Cardiac muscle cell (in vitro differentiated cells and primary cell): ENCODE measurements around the gene FHIT. TPM values are rescaled to one million over a fixed set of nuclear protein-coding genes. Genes with fewer than 3 reads are reported as not detected.

Experiments used
- DNase-seq, 2 donors: peaks; one replicate each; pipeline versions ENCODE4 v3.0.0 to v3.0.0-alpha.2; 2010 to 2017; ENCODE audit warnings: low read depth in 1 of 2, low spot score in 1 of 2
- H3K27ac ChIP-seq: fragments of 200-600 bp; sonication (generic); 2 replicates; pipeline ENCODE4 v1.5.1; 2016
- H3K27me3 ChIP-seq: fragments of 200-600 bp; sonication (generic); 2 replicates; pipeline ENCODE4 v1.6.0; 2016; ENCODE audit warnings: control low read depth
- H3K36me3 ChIP-seq: fragments of 200-600 bp; sonication (generic); 2 replicates; pipeline ENCODE4 v1.5.1; 2016; ENCODE audit warnings: control low read depth
- H3K4me1 ChIP-seq: fragments of 200-600 bp; sonication (generic); 2 replicates; pipeline ENCODE4 v1.8.1; 2017; ENCODE audit warnings: low read depth, mild to moderate bottlenecking, mixed run types
- H3K4me3 ChIP-seq: fragments of 200-600 bp; sonication (generic); 2 replicates; pipeline ENCODE4 v1.5.1; 2016; ENCODE audit warnings: mild to moderate bottlenecking
- H3K9me3 ChIP-seq: fragments of 200-600 bp; sonication (generic); 2 replicates; pipeline ENCODE4 v1.5.1; 2017; ENCODE audit warnings: low read depth, mild to moderate bottlenecking, control low read depth
- polyA plus RNA-seq: library from polyadenylated mRNA; unstranded; fragments of >200 nt; fragmentation: Nextera tagmentation; extraction: Ambion mirVana; gene quantifications from 2 replicates; pipeline ENCODE4 v1.2.1, GENCODE V29; 2016
- total RNA-seq: library from RNA; depleted of rRNA; stranded (reverse); fragments of >200 nt; gene quantifications from 2 replicates; pipeline ENCODE4 v1.2.3, GENCODE V29; 2016
- TF ChIP-seq, protein P1 (sequence below): IDR thresholded peaks from 2 replicates; pipeline ENCODE4 v1.5.1; 2012; ENCODE audit warnings: low read depth, mild to moderate bottlenecking, low read length

Gene FHIT
- total and polyA plus RNA-seq, 2 experiments from 2014 or later: 6.9 to 12.5 TPM

DNA sequence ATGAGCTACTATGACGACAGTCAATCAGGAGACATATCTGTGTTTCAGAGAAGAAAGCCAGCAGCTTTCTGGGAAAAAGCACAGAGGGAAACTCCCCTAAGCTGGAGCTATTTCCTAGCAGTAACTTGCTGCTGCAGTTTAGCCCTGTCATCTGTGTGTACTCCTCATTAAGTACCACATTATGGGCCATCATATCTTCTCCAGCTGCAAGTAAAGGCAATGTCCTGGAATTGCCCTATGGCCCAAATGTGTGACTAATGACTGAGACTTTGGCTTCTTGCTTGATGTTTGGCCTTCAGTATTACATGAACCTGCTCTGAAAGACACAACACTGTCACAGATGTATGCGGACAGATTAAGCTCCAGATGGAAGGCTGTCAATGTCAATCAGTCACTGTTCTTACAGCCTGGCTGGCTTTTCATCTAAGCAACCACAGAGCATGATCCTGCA lies 190.8 kb downstream of the FHIT start:
- Histone ChIP-seq H3K27me3 (no peaks in the 10 kb centered on the region), H3K27ac (no peak overlapping the region), H3K36me3 (no peaks in the 10 kb centered on the region), H3K9me3 (no peaks in the 10 kb centered on the region), H3K4me1 (no peaks in the 10 kb centered on the region), H3K4me3 (no peak overlapping the region)
- TF ChIP-seq, protein P1, sequence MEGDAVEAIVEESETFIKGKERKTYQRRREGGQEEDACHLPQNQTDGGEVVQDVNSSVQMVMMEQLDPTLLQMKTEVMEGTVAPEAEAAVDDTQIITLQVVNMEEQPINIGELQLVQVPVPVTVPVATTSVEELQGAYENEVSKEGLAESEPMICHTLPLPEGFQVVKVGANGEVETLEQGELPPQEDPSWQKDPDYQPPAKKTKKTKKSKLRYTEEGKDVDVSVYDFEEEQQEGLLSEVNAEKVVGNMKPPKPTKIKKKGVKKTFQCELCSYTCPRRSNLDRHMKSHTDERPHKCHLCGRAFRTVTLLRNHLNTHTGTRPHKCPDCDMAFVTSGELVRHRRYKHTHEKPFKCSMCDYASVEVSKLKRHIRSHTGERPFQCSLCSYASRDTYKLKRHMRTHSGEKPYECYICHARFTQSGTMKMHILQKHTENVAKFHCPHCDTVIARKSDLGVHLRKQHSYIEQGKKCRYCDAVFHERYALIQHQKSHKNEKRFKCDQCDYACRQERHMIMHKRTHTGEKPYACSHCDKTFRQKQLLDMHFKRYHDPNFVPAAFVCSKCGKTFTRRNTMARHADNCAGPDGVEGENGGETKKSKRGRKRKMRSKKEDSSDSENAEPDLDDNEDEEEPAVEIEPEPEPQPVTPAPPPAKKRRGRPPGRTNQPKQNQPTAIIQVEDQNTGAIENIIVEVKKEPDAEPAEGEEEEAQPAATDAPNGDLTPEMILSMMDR: no peak
- no peak for DNase-seq

DNA sequence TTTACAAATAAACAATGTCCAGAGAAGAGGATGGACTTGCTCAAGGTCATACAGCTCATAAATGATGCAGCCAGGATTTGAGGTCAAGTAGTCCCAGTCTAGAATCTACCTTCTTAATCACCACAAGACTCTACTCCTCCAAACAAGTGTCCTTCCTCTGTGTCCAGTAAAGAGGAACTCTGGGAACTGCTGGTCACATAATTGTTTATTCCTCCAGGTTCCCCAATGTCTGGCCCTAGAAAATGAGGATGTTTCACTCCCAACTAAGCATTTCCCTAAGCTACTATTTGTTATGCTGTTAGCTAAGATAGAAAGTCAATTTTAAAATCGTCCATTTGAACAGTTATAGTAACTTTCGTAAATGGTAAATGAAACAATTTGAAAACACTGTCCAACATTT lies 192.4 kb downstream of the FHIT start:
- TF ChIP-seq, protein P1: no peak

DNA sequence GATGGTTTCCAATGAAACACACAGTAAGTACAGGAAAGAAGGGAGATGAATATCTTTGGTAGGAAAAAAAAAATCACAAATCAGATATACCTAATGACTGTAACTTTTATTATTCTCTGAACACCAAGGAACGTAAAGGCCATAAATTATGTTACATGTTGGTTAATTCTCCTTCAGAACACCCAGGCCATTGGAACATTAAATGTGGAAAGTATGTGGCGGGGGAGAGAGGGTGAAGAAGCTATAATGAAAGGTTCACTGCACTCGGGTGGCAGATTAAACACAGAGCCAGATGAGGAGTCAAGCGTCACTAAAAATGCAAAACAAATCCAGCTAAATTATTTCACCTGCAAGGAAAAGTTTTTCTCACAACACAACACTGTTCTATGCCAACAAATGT lies 193.8 kb downstream of the FHIT start:
- TF ChIP-seq, protein P1: no peak
- Histone ChIP-seq H3K4me3 (no peak overlapping the region), H3K4me1 (peaks cover 7% of the 10 kb centered on the region), H3K9me3 (no peaks in the 10 kb centered on the region), H3K27ac (no peak overlapping the region), H3K36me3 (no peaks in the 10 kb centered on the region), H3K27me3 (no peaks in the 10 kb centered on the region)
- no peak for DNase-seq

More for the DNA sequence above, 192.4 kb downstream of the FHIT start:
- H3K27me3 ChIP-seq: no peaks in the 10 kb centered on the region
- H3K36me3 ChIP-seq: no peaks in the 10 kb centered on the region
- DNase-seq: no peak
- peaks cover 4% of the 10 kb centered on the region for H3K4me1 ChIP-seq
- H3K9me3 ChIP-seq: no peaks in the 10 kb centered on the region
- no peak overlapping the region for H3K27ac ChIP-seq
- H3K4me3 ChIP-seq: no peak overlapping the region

DNA sequence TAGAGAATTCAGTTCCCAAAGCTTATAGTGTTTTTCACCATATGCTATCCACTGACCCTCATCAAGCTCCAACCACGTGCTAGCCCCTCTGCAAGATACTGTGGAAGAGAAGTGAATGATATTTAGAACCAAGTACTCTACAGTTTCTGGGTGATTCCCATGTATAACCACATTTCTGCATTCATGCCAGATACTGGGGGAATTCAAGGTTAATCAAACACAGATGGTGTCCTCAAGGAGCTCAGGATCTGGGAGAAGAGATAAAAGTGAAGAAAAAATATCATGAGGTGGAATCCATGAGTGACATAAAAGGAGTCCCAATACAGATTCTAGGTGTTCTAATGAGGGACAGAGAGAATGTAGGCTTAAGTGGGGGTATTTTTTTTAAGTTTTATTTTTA lies 195.8 kb downstream of the FHIT start:
- Histone ChIP-seq H3K9me3 (no peaks in the 10 kb centered on the region), H3K36me3 (no peaks in the 10 kb centered on the region), H3K4me1 (peaks cover 7% of the 10 kb centered on the region), H3K4me3 (no peak overlapping the region), H3K27ac (no peak overlapping the region), H3K27me3 (no peaks in the 10 kb centered on the region)
- TF ChIP-seq, protein P1: no peak
- DNase-seq: no peak

DNA sequence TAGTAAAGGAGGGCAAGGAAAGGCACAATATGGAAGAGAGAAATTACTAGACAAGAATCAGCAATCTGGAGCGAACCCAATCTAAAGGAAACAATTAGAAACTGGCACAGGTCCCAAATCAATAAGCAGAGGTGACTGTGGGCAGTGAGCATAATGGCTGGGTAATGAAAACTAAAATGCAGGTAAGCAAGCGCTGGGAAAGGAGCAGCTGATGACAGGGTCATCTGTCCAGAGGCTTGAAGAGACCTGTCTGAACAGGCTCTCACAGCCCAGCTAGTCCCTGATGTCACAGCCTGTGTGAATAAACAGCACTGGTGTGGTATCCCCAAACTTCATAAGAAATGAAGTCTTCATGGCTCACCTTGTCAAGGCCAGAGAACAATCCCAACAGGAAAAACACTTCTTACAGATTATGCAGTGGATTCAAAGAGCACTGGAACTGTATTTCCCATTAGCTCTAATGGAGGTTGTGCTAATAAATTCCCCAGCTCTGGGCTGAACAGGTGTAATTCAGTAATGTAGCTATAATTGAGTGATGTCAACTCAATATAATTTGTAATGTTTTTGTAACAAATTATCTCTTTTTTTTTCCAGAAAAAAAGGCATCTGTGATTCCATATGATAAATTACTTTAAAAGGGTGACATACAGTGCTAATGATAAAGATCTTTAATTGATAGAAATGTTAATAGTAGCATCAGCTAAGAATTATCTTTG lies 197.3 kb downstream of the FHIT start:
- no peaks in the 10 kb centered on the region for H3K9me3 ChIP-seq
- H3K4me3 ChIP-seq: no peak overlapping the region
- H3K27me3 ChIP-seq: no peaks in the 10 kb centered on the region
- peaks cover 7% of the 10 kb centered on the region for H3K4me1 ChIP-seq
- H3K27ac ChIP-seq: no peak overlapping the region
- TF ChIP-seq, protein P1: no peak
- no peaks in the 10 kb centered on the region for H3K36me3 ChIP-seq
- peak in 1 of 2 donors; percentile 66 for DNase-seq
